HT-29 (cell line): ENCODE measurements around the gene SLC34A3. TPM values are rescaled to one million over a fixed set of nuclear protein-coding genes. Genes with fewer than 3 reads are reported as not detected.
A peak's percentile ranks its signal among the peaks of the same experiment; 100 is the strongest.
"Not testable (repeated sequence)": the region's sequence is repeated elsewhere in the genome, so short reads cannot be mapped to it uniquely, and the experiment has no call there.

Source experiments
- DNase-seq: peaks from one replicate; pipeline ENCODE4 v3.0.0-alpha.2; 2015; ENCODE audit warnings: low spot score
- total RNA-seq: library from RNA; depleted of rRNA; stranded (reverse); fragments of >200 nt; shearing (Covaris generic); gene quantifications from 2 replicates; pipeline ENCODE4 v1.2.3, GENCODE V29; 2014

SLC34A3 gene
- total RNA-seq, 1 experiment from 2014 or later, result 0.15 TPM

- peak; percentile 56 for DNase-seq
Observed at GRCh38 chr9:137241490-137242268, 11.0 kb downstream of the SLC34A3 start.

GRCh38 chr9:137242269-137243203 is 11.8 kb downstream of the SLC34A3 start:
- no peak for DNase-seq

- not testable (repeated sequence) for DNase-seq
Observed at GRCh38 chr9:137243266-137243625, 12.5 kb downstream of the SLC34A3 start.

GRCh38 chr9:137243626-137244485 is 13.2 kb downstream of the SLC34A3 start:
- DNase-seq, result peak; percentile 61

GRCh38 chr9:137244486-137245449 is 14.1 kb downstream of the SLC34A3 start:
- peak; percentile 57 for DNase-seq

GRCh38 chr9:137245450-137246421 is 15.0 kb downstream of the SLC34A3 start:
- DNase-seq, result no peak

GRCh38 chr9:137247135-137247915 is 16.6 kb downstream of the SLC34A3 start:
- DNase-seq, result no peak

GRCh38 chr9:137247916-137248175 is 17.1 kb downstream of the SLC34A3 start:
- DNase-seq, result no peak

- no peak for DNase-seq
Observed at GRCh38 chr9:137250329-137251193, 19.9 kb downstream of the SLC34A3 start.

GRCh38 chr9:137251194-137251461 is 20.4 kb downstream of the SLC34A3 start, which contains the start of gene STPG3:
Gene STPG3, plus strand, starts transcription at chr9:137251286. Its CDS starts 1 bp downstream, at chr9:137251287.
- DNase-seq, result no peak

GRCh38 chr9:137251490-137252268 is 21.0 kb downstream of the SLC34A3 start:
- no peak for DNase-seq

GRCh38 chr9:137252555-137253506 is 22.1 kb downstream of the SLC34A3 start:
- DNase-seq, result no peak

GRCh38 chr9:137253717-137254623 is 23.3 kb downstream of the SLC34A3 start:
- DNase-seq, result no peak

GRCh38 chr9:137254624-137255447 is 24.1 kb downstream of the SLC34A3 start, which contains the start of gene NELFB:
Gene NELFB, plus strand, starts transcription at chr9:137255327.
- peak; percentile 87 for DNase-seq
